Measurements from ENCODE around the gene ATP2B2. TPM values are rescaled to one million over a fixed set of nuclear protein-coding genes. Genes with fewer than 3 reads are reported as not detected.

The ATP2B2 gene
- total and polyA plus RNA-seq, 10 of the 15 experiments (the other 5 are each of a cell fraction or from before 2014, with no cell fraction given) = 0.04 TPM; not detected in 9

DNA sequence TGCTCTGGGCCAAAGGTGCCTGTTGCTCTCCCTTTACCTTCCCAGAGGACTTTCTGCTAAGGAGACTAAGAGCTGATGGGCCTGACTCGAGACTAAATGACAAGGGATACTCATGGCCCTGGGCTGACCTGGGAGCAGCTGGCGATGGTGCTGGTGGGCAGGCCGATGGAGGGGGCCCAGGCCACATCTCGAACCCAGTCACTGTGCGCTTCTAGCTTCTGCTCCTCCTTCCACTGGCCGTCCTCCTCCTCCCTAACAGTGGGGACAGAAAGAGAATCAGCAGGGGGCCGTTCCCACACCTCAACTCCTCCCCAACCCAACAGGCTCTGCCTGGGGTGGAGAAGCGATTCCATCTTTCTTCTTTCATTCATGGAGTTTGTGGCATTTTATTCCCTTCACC, 200.5 kb downstream of the ATP2B2 start:
- H3K9ac ChIP-seq (ENCODE audit: control insufficient read depth, insufficient read depth, low read length) = no peak overlapping the region
- CTCF ChIA-PET = no interaction called here
- BruUV-seq (replicated peaks) = no TSS peak

More for the DNA sequence above, 200.5 kb downstream of the ATP2B2 start:
- POLR2A ChIA-PET = interaction anchor here (0.6 to 0.7 kb wide), 2 partner anchors 43 to 372 kb away, joined by 3 to 5 read pairs; no protein-coding TSS in a partner anchor
- H4K20me1 ChIP-seq (ENCODE audit: control insufficient read depth, insufficient read depth) = no peaks in the 10 kb centered on the region
- SMC1A ChIA-PET (ENCODE audit: uncharacterized antibody, unreplicated experiment) = interaction anchor here (1.4 kb wide), 1 partner anchor 21 kb away, joined by 3 read pairs; no protein-coding TSS in a partner anchor
- RAD21 ChIA-PET (ENCODE audit: unreplicated experiment) = no interaction called here
- no peak for TF ChIP-seq RAD21 (IDR thresholded peaks at IDR 0.05; ENCODE audit: insufficient read depth, low read depth, low read length)
- no peak for TF ChIP-seq KDM1A (IDR thresholded peaks at IDR 0.05; ENCODE audit: borderline replicate concordance)
- no peak for TF ChIP-seq CTCF (IDR thresholded peaks at IDR 0.05 in 2 of 3, conservative IDR thresholded peaks at IDR 0.05 in 1 of 3; ENCODE audit: control insufficient read depth in 2 of 3, extremely low read depth in 1 of 3, insufficient read depth in 1 of 3, low read depth in 3 of 3, low read length in 3 of 3)
- TF ChIP-seq POLR2AphosphoS5 (IDR thresholded peaks at IDR 0.05; ENCODE audit: low read length) = 0 out of 2 replicates have a peak, but pooled peaks have one; percentile 22
- 78% methylated on average over 8 of the region's 8 CpGs for WGBS (ENCODE audit: insufficient coverage, insufficient replicate concordance, low lambda C conversion rate, missing lambda C conversion rate)
- no peak overlapping the region for H3K4me3 ChIP-seq
- H3K4me2 ChIP-seq (ENCODE audit: control insufficient read depth, insufficient read depth) = no peak overlapping the region
- DNase-seq (ENCODE audit: low read depth, low spot score) (no peak), ATAC-seq (no peak; the same call in 2 of the 3 replicates), FAIRE-seq (no peak)
- H2AFZ ChIP-seq (ENCODE audit: control insufficient read depth, low read depth, low read length) = no peak overlapping the region
- H3K9me3 ChIP-seq (replicated peaks; ENCODE audit: control insufficient read depth, insufficient read depth, low read length) = no peaks in the 10 kb centered on the region
- 0 out of 2 replicates have a peak, but pooled peaks cover 1% of the 10 kb centered on the region for H3K79me2 ChIP-seq (ENCODE audit: control insufficient read depth, insufficient read depth, low read length)
- intact Hi-C loops (cut with micrococcal nuclease; ENCODE audit: unreplicated experiment) = no loop called here
- H3K27ac ChIP-seq (ENCODE audit: control insufficient read depth, insufficient read depth) = no peak overlapping the region
- no peaks in the 10 kb centered on the region for H3K27me3 ChIP-seq (replicated peaks in 1 of 2; ENCODE audit: control insufficient read depth in 2 of 2, insufficient read depth in 2 of 2, low read length in 1 of 2)
- H3K36me3 ChIP-seq (ENCODE audit: control insufficient read depth in 2 of 2, insufficient read depth in 2 of 2, low read length in 1 of 2) = peaks cover 25 to 48% of the 10 kb centered on the region in 2 experiments
- in situ Hi-C loops (cut with MboI) = no loop called here
- peaks cover 4% of the 10 kb centered on the region; the same call in 1 of the 2 replicates for H3K4me1 ChIP-seq (ENCODE audit: control insufficient read depth, insufficient read depth, low read length)
